GM18861 (cell line): Measurements from ENCODE around the gene TIMM17A.

Source experiments
- ATAC-seq: cut with Tn5 transposase; IDR thresholded peaks from one replicate; pipeline ENCODE4 v1.9.1; 2021; ENCODE audit not compliant: unreplicated experiment

TIMM17A gene

DNA sequence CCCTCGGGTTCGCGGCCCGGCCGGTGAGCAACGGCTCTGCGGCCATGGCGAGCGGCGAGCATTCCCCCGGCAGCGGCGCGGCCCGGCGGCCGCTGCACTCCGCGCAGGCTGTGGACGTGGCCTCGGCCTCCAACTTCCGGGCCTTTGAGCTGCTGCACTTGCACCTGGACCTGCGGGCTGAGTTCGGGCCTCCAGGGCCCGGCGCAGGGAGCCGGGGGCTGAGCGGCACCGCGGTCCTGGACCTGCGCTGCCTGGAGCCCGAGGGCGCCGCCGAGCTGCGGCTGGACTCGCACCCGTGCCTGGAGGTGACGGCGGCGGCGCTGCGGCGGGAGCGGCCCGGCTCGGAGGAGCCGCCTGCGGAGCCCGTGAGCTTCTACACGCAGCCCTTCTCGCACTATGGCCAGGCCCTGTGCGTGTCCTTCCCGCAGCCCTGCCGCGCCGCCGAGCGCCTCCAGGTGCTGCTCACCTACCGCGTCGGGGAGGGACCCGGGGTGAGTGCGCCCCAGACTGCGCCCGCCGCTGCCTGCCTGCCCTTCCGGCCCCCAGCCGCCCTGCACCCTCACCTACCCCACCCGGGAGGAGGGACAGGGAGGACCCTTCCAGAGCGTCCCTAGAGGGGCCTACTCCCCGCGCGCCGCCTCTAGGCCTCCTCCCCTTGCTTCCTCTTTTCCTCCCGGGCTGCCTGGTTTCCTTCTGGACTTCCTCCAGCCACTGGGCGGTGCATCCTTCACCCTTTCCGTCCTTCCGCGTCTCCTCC lies 27.5 kb downstream of the TIMM17A start, which contains the start of gene RNPEP:
TSS of gene RNPEP (plus strand) at position 26 of the 757 bp plus-strand sequence. CDS start at position 45, 19 bp downstream.
- ATAC-seq = peak; percentile 53

DNA sequence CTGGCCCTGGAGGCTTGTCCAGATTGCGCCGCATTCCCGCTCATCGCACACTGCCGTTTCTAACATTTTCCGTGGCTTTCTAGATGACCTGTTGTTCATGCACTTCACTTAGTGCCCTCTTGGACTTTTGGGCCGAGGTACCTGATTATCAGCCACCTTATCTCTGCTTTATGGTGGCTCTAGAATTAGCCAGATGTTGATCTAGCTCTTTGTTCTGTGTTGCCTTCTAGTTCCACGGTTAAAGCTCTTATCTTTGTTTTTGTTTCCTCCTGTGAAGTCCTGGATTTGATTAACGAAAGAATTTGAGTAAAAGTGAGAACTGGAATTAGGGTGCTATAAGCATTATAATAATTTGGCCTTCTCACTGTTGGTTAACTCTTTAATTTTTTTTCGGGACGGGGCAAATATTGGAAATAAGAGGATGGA lies 28.1 kb downstream of the TIMM17A start:
- no peak for ATAC-seq

DNA sequence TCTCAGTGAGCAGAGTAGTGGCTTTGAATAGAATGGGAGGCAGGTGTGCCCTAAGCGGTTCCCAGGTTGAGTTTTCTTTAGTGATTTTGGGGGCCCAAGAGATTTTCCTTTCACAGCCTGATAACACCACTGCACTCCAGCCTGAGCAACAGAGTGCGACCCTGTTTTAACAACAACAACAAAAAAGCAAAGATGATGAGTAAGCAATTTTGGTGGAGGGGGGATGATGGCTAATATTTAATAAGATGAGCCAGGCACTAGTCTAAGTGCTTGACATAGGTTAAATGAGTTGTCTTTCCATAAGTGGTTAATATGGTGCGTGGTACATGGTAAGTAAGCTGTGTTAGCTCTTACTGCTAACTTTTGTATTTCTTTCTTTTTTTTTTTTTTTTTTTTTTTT lies 29.1 kb downstream of the TIMM17A start:
- no peak for ATAC-seq

DNA sequence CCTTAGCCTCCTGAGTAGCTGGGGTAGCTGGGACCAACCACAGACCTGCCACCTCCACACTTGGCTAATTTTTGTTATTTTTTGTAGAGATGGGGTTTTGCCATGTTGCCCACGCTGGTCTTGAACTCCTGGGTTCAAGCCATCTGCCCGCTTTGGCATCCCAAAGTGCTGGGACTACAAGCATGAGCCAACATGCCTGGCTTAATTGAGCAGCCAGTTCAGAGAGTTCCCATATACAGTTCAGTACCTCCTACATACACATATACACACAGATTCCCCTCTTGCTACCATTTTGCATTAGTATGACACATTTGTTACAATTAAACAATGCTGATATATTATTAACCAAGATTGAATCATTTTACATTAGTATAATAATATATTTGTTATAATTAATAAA lies 30.1 kb downstream of the TIMM17A start:
- ATAC-seq = no peak

DNA sequence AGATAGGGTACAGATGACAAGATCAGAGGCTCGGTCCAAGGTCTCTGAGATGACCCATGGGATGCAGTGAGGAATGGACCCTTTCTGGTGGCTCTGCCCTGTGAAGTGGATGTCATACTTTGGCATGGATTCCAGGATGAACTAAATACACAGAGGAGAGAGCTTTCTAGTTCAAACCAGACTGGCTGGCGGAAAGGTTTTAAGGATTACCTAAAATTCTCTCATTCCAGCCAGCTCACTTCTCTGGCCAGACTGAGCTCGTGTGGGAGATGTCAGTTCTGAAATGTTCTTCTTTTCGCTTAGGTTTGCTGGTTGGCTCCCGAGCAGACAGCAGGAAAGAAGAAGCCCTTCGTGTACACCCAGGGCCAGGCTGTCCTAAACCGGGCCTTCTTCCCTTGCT lies 33.3 kb downstream of the TIMM17A start:
- no peak for ATAC-seq

DNA sequence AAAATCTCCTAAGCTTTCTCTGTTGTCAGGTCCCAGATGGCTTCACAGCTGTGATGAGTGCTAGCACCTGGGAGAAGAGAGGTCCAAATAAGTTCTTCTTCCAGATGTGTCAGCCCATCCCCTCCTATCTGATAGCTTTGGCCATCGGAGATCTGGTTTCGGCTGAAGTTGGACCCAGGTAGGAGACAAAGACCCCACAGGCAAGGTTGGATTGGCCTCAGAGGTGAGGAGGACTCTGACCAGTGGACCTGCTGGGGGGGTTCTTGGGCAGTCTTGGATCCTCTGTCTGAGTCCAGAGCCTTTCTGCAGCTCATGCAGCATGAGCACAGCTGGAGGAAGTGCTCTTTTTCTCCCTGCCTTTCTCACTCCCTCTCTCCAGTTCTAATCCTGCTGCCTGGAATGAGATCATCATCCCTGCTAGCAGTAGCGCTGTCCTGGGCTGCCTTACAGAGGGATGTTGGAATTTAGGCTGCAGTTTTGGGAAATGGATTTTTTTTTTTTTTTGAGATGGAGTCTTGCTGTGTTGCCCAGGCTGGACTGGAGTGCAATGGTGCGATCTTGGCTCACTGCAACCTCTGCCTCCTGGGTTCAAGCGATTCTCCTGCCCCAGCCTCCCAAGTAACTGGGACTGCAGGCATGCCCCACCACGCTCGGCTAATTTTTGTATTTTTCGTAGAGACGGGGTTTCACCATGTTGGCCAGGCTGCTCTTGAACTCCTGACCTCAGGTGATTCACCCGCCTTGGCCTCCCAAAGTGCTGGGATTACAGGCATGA lies 34.2 kb downstream of the TIMM17A start:
- ATAC-seq = no peak

DNA sequence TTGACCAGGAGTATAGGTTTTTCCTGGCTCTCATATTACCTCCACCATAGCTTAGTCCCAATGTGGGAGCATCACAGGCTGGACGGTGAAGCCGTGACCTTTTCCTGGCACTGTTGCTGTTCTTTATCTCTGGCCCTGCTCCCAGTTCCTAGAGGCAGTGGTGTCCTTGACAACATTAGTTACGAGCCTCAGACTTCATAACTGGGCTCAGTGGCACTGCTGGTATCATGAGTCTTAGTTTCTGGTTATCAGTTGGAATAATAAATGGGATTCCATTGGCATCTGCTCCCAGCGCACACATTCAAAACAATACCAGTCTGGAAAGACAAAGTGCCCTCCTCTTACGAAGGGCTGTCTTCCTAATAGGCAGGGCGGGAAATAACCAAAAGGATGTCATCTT lies 35.1 kb downstream of the TIMM17A start:
- no peak for ATAC-seq

DNA sequence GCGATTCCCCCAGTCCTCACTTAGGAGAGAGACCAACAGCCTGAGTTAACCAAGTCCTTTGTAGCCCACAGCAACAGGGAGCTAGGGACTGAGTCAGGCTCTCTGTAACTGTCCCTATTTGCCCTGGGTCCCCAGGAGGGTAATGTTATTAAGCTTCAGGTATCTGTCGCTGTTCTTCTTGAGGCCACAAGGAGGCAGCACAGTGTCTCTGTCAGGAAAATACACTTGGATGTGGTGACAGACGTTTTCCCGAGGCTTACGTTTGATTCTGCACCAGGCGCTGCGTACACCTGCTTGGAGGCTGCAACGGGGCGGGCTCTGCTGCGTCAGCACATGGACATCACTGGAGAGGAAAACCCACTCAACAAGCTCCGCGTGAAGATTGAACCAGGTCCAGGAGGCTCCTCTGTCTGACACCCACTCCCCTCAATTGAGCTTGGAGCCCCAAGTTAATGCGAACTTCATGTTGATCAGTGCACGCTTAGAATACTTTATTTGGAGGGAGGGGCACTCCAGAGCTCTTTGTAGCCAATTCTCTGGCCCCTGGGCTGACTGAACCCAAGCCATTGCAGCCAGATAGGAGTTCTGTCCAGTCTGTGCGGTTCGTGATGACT lies 44.4 kb downstream of the TIMM17A start:
- ATAC-seq = no peak

DNA sequence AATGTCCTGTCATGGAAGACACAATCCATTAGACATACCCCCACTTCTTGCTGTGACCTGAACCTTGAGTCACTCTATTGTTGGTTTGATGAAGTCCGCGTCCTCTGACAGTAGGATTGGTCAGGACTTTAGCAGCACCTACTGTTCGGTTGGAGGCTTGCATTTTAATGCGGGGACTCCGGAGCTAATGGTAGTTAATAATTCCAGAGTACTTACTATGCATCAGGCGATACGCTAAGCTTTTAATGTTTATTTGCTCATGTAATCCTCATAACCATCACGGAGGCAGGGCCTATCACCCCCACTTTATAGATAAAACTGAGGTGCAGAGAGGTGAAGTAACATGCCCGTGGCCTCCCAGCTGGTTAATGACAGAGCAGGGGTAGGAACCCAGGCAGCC lies 47.2 kb downstream of the TIMM17A start:
- ATAC-seq = no peak

DNA sequence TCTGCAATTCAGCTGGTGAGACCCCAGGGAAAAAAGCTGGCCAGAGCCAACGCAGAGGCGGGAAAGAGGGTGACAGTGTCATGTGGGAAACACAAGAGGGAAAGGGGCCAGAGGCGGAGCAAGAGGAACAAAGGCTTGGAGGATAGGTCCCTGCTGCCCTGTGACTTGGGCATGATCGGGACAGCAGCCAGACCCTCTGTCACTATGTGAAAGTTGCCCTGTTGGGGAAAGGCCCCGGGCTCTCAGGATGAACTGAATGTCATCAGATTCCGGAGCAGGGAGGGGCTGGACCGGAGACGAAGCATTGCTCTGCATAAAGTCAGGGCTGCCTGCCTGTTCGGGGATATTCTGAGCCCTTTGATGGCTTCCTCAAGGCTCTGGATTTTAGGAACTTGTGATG lies 49.4 kb downstream of the TIMM17A start:
- no peak for ATAC-seq

DNA sequence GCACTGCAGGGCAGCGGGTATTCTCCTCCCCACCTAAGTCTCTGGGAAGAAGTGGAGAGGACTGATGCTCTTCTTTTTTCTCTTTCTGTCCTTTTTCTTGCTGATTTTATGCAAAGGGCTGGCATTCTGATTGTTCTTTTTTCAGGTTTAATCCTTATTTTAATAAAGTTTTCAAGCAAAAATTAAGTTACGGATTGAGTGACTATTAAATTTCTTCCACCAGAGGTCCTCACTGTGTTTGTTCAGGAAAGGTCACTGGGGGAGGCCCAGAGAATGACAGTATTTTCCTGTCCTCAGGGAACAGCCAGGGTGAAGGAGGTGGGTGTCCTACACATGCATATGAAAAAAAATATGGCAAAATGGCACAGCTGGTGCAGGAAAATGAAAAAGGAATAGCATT lies 50.7 kb downstream of the TIMM17A start:
- ATAC-seq = no peak

DNA sequence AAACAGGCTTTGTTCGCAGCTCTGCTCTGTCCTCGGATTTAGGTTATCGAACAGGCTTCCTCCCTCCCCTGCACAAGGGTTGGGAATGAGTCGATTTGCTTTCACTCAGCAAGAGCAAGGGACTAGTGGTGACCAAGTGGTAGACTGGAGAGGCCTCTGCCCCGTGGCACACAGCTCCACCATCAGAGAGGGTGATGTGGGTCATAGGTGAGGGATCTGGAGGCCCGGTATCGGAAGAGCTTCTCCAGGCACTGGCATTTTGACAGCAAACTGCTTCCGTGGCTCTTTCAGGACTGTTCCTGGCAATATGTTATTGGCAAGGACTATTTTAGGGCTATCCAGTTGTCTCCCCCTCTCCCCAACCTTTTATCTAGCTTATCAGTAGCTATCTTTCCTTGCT lies 52.0 kb downstream of the TIMM17A start:
- ATAC-seq = no peak

DNA sequence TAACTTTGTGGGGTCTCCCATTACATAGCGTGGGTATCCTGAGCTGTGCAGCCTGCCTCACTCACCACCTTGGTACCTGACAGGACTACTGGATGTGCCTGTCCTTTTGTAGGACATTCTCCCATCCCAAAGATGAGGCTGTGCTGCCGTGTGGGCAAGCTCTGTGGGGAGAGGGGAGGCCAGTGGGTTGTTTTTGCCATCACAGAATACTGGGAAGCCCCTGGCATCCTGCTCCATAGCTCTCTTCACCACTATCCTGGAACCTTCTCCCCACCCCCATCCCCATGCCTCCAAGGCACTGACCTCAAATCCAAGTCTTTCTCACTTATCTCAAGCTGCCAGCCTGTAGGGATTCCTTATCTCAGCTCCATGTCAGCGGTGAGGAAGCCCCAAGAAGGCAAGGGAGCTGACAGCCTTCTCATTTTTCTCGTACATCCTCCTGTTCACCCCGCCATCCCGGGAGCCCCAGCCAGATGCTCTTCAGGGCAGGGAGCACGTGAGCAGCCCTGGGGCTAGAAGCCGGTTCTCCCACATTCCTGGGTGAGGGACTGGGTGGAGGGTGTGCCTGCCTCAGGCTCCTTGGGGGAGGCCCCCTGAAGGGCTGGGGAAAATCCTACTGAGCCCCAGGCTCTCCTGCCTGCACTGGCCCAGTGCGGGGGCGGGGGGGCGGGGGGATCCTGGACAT lies 52.6 kb downstream of the TIMM17A start:
- no peak for ATAC-seq

DNA sequence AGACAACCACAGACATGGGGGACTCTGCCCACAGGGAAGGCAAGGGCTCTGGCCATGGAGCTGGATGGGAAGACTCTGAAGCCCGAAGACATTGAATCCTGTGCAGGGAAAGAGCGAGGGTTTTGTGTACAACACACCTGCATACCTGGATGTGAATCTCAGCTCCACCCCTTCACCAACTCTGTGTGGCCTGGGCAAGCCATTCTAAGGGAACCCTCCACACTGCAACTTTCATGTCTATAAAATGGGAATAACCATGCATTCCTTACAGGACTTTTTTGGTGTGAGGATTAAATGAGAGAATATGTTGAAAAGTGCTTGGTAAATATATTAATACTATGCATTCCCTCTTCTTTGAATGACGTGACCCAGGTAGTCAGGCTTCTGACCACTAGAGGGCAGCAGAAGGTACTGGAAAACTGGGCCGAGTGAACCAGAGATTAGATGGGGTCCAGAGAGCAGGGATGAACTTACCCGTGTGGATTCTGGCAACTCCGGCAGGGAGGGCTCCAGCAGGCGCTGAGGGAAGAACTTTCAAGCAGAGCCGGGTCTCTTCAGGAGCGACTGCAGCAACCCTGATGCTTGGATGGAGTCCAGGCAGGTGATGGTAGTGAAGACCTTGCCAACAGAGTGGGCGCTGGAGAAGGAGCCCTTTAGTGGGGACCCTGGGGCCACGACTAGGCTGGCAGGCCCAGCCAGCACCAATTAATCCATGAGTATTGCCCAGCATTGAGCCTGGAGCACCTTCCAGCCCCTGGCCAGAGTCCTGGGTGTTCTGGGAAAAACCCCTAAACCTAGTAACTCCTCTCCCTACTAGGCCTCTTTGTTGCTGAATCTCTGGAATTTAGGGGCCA lies 54.2 kb downstream of the TIMM17A start:
- no peak for ATAC-seq

DNA sequence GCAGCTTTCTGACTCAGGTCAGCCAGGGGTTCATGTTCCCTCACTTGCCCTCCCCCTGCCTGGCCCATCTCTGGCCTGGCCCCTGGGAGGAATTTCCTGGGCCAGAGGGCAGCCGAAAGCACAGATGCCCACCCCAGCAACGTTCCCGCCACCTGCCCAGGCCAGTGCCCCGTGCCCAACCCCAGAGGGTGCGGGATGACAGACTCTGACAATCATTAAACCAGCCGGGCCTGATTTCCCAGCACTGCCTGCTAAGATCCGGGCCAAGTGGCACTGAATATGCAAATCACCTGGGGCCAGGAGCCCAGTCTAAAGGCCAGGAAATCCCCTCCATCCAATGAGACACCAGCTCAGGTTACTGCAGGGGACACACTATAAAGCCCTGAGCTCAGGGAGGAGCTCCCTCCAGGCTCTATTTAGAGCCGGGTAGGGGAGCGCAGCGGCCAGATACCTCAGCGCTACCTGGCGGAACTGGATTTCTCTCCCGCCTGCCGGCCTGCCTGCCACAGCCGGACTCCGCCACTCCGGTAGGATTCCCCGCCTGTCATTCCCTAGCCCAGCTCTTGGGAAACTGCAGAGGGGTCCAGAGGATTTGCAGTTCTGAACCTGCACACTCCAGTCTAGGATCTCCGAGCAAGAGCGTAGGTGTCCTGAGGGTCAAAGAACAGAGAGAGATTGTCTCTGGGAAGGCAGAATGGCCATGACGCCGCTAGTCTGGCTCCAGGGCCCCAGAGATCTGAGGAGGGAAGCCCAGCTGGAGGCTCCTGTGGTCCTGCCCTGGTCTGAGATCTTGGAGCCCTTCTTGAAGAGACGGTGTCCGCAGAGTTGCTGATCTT lies 55.1 kb downstream of the TIMM17A start, which contains the start of gene ELF3:
TSS of gene ELF3 (plus strand) at position 408 of the 836 bp plus-strand sequence. CDS start 550 bp downstream, outside the sequence.
- ATAC-seq = peak; percentile 88

DNA sequence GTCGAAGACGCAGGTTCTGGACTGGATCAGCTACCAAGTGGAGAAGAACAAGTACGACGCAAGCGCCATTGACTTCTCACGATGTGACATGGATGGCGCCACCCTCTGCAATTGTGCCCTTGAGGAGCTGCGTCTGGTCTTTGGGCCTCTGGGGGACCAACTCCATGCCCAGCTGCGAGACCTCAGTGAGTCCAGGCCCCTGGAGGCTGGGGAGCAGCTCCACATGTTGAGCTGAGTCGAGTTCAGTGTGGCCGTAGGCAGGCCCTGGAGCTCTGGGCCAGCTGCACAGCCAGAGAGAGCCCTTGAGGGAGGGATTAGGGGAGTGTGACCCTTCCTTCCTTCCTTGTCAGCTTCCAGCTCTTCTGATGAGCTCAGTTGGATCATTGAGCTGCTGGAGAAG lies 56.7 kb downstream of the TIMM17A start:
- ATAC-seq = no peak

DNA sequence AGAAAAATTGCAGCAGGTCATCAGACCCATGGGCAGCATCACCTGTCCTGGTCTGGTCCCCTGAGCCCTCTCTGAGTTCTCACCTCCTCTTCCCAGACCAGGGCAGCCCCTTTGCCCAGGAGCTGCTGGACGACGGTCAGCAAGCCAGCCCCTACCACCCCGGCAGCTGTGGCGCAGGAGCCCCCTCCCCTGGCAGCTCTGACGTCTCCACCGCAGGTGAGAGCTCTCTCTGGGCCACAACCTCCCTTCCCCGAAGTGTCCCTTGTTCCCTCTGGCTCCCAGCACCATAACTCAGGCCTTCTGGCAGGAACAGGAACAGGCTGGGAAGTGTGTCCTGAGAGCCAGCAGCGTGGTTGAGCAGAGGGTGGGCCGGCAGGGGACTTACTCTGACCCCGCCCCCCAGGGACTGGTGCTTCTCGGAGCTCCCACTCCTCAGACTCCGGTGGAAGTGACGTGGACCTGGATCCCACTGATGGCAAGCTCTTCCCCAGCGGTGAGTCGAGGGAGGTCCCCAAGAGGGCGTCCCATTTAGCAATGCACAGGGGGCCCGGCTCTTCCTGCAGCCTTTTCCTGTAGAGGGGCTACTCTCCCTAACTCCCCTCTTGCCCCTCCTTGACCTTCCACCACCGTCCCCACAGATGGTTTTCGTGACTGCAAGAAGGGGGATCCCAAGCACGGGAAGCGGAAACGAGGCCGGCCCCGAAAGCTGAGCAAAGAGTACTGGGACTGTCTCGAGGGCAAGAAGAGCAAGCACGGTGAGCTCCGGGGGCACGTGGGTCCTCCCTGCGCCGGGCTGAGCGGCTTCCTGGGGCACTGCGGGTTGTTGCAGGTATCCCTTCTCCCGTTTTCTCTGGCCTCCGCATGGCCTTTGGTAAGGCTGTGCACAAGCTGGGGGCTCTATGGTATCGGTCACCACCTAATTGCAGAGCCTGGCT lies 57.5 kb downstream of the TIMM17A start:
- ATAC-seq = no peak

DNA sequence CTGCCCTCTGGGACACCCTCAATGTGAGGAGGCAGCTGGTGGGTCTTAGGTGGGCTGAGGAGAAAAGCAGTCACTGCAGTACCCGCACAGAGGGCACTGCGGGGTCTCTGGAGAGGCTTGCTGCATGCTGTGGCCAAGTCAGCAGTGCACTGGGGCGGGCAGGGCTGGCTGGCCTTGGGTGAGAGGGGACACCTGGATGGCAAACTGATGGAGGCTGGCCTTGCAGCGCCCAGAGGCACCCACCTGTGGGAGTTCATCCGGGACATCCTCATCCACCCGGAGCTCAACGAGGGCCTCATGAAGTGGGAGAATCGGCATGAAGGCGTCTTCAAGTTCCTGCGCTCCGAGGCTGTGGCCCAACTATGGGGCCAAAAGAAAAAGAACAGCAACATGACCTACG lies 58.3 kb downstream of the TIMM17A start:
- ATAC-seq = no peak
